Sigmoid colon (tissue), 7 donors: ENCODE results near the gene RASA4B. TPM values are rescaled to one million over a fixed set of nuclear protein-coding genes. Genes with fewer than 3 reads are reported as not detected.
A peak's percentile ranks its signal among the peaks of the same experiment; 100 is the strongest.

Experiments used
- DNase-seq: peaks from one replicate; pipeline ENCODE4 v3.0.0-alpha.2; 2019
- H3K27ac ChIP-seq, 4 donors: fragments of 200-600 bp; sonication (generic); one replicate each; pipeline ENCODE4 v1.5.1; 2016 to 2019; ENCODE audit warnings: mild to moderate bottlenecking in 1 of 4
- H3K27me3 ChIP-seq, 3 donors: fragments of 200-600 bp; sonication (generic); one replicate each; pipeline ENCODE4 v1.5.1; 2019; ENCODE audit warnings: mild to moderate bottlenecking in 1 of 3
- H3K36me3 ChIP-seq, 4 donors: fragments of 200-600 bp; sonication (generic); one replicate each; pipeline ENCODE4 v1.5.1; 2016 to 2019
- H3K4me1 ChIP-seq, 4 donors: fragments of 200-600 bp; sonication (generic); one replicate each; pipeline ENCODE4 v1.5.1; 2017 to 2019
- H3K4me3 ChIP-seq, 4 donors: fragments of 200-600 bp; sonication (generic); one replicate each; pipeline ENCODE4 v1.5.1; 2017 to 2019; ENCODE audit warnings: mild to moderate bottlenecking in 2 of 4, moderate library complexity in 1 of 4
- H3K9me3 ChIP-seq, 4 donors: fragments of 200-600 bp in 3 of 4; sonication (generic) in 3 of 4; one replicate each; pipeline versions ENCODE4 v1.5.1 to v1.6.1; 2013 to 2019
- EP300 ChIP-seq, 4 donors: sonication (generic); formaldehyde crosslinking; IDR thresholded peaks; one replicate each; pipeline ENCODE4 v1.6.1; 2017; ENCODE audit warnings: antibody characterized with exemption in 4 of 4
- POLR2A ChIP-seq, 2 donors: fragments of 450-650 bp; IDR thresholded peaks; one replicate each; pipeline ENCODE4 v1.6.1; 2016; ENCODE audit warnings: antibody characterized with exemption in 2 of 2, mild to moderate bottlenecking in 2 of 2, moderate library complexity in 2 of 2
- POLR2AphosphoS5 ChIP-seq, 4 donors: sonication (generic); formaldehyde crosslinking; IDR thresholded peaks; one replicate each; pipeline ENCODE4 v1.6.1; 2017; ENCODE audit warnings: antibody characterized with exemption in 4 of 4
- WGBS, 2 donors: extraction: QIAGEN DNeasy Blood & Tissue Kit; methylation state at CpG; one replicate each; pipeline ENCODE4 v1.1.7; 2013; 5-methylcytosine and 5-hydroxymethylcytosine counted together
- intact Hi-C: fragments of 100-400 bp; cut with DNase I; formaldehyde crosslinking; loops from one replicate; pipeline ENCODE4 v1.15.1; 2023
- polyA plus RNA-seq, 3 donors: library from polyadenylated mRNA; stranded (reverse); fragments of 200-250 nt; gene quantifications; one replicate each; pipeline ENCODE4 v1.2.3, GENCODE V29; 2013
- total RNA-seq, 4 donors: library from RNA; depleted of rRNA; stranded (reverse); fragments of >200 nt; gene quantifications; one replicate each; pipeline ENCODE4 v1.1.0, GENCODE V29; 2016
- TF ChIP-seq, protein P1 (sequence below), 4 experiments: fragments of 450-650 bp in 3 of 4; fragments of 200-600 bp in 1 of 4; IDR thresholded peaks; one replicate each; pipeline ENCODE4 v1.5.1; 2016 to 2019; ENCODE audit warnings: antibody characterized with exemption in 4 of 4, mild to moderate bottlenecking in 3 of 4, moderate library complexity in 2 of 4
- donor health status: healthy with polysubstance abuse.
- donor health status: Bipolar disorder and iron deficiency.
- donor health status: healthy.

RASA4B gene
- total and polyA plus RNA-seq, 7 donors, result 2.5 to 39.1 (median 16.6) TPM

- intact Hi-C loops, result no loop called here
- H3K27ac ChIP-seq, result no peak overlapping the region
- peaks cover 0 to 19% (median 14%) of the 10 kb centered on the region in 4 donors for H3K4me1 ChIP-seq
- no peaks in the 10 kb centered on the region for H3K27me3 ChIP-seq
- H3K9me3 ChIP-seq, result no peaks in the 10 kb centered on the region
- peak; percentile 68 for DNase-seq
- H3K36me3 ChIP-seq, result peaks cover 0 to 42% (median 12%) of the 10 kb centered on the region in 4 donors
- H3K4me3 ChIP-seq, result no peak overlapping the region
- TF ChIP-seq, protein P1, sequence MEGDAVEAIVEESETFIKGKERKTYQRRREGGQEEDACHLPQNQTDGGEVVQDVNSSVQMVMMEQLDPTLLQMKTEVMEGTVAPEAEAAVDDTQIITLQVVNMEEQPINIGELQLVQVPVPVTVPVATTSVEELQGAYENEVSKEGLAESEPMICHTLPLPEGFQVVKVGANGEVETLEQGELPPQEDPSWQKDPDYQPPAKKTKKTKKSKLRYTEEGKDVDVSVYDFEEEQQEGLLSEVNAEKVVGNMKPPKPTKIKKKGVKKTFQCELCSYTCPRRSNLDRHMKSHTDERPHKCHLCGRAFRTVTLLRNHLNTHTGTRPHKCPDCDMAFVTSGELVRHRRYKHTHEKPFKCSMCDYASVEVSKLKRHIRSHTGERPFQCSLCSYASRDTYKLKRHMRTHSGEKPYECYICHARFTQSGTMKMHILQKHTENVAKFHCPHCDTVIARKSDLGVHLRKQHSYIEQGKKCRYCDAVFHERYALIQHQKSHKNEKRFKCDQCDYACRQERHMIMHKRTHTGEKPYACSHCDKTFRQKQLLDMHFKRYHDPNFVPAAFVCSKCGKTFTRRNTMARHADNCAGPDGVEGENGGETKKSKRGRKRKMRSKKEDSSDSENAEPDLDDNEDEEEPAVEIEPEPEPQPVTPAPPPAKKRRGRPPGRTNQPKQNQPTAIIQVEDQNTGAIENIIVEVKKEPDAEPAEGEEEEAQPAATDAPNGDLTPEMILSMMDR (IDR thresholded peaks at IDR 0.05), result no peak
- TF ChIP-seq EP300 (IDR thresholded peaks at IDR 0.05), result no peak
- no peak for TF ChIP-seq POLR2A (IDR thresholded peaks at IDR 0.05)
- WGBS, 2 donors, result 89 to 92% methylated on average over 40 of the region's 40 CpGs
Measured at GRCh38 chr7:102468478-102469350, 48.9 kb downstream of the RASA4B start.

DNA sequence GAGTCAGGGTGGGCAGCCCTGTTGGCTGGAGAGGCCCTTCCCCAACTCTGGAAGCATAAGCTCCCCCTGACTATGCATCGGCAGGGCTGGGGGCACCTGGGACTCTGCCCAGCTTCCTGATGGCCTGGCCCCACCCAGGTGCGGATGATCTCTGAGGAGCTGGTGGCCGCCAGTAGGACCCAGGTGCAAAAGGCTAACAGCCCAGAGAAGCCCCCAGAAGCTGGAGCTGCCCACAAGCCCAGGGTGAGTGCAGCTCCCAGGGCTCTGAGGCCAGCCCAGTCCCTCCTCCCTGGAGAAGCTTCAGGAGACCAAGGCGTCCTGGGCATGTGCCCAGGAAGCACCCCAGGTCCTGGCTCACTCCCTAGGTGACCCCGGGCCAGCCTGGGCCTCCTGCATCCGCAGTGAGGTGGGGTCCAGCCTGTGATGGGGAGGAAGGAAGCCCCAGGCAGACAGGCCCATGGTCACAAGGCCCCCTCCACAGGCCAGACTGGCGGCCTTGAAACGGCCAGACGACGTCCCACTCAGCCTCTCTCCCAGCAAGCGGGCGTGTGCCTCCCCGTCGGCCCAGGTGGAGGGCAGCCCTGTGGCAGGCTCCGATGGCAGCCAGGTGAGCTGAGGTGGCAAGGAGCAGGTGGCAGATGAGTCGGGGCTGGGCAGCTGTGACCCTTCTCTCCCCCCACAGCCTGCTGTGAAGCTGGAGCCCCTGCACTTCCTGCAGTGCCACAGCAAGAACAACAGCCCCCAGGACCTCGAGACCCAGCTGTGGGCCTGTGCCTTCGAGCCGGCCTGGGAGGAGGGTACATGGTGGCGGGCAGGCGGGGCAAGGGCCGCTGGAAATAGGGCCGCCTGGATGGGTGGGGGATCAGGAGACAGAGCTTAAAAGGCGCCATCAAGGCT lies 49.7 kb downstream of the RASA4B start:
- intact Hi-C loops, result no loop called here
- Histone ChIP-seq H3K27ac (no peak overlapping the region), H3K4me3 (no peak overlapping the region), H3K9me3 (no peaks in the 10 kb centered on the region), H3K4me1 (peaks cover 0 to 23% (median 19%) of the 10 kb centered on the region in 4 donors), H3K27me3 (no peaks in the 10 kb centered on the region), H3K36me3 (peaks cover 0 to 34% (median 6%) of the 10 kb centered on the region in 4 donors)
- WGBS, 2 donors, result 88 to 92% methylated on average over 24 of the region's 24 CpGs
- TF ChIP-seq POLR2A (IDR thresholded peaks at IDR 0.05) (no peak), EP300 (IDR thresholded peaks at IDR 0.05) (no peak), POLR2AphosphoS5 (IDR thresholded peaks at IDR 0.05) (no peak)
- TF ChIP-seq, protein P1 (IDR thresholded peaks at IDR 0.05), result no peak
- DNase-seq, result peak; percentile 63

- WGBS, 2 donors, result 97% methylated on average over 7 of the region's 7 CpGs
- intact Hi-C loops, result no loop called here
- no peak for DNase-seq
- Histone ChIP-seq H3K27me3 (no peaks in the 10 kb centered on the region), H3K27ac (no peak overlapping the region), H3K4me1 (peaks cover 0 to 23% (median 19%) of the 10 kb centered on the region in 4 donors), H3K4me3 (peak overlapping the region in 2 of 4 donors; percentile 72 to 93), H3K9me3 (no peaks in the 10 kb centered on the region), H3K36me3 (peaks cover 0 to 23% (median 3%) of the 10 kb centered on the region in 4 donors)
- TF ChIP-seq, protein P1 (IDR thresholded peaks at IDR 0.05), result no peak
- TF ChIP-seq POLR2AphosphoS5 (IDR thresholded peaks at IDR 0.05), result no peak
- no peak for TF ChIP-seq EP300 (IDR thresholded peaks at IDR 0.05)
Measured at GRCh38 chr7:102466097-102466496, 51.5 kb downstream of the RASA4B start.

GRCh38 chr7:102464577-102465280 lies 52.8 kb downstream of the RASA4B start, which contains the start of the genes ALKBH4 and LRWD1:
Gene ALKBH4, minus strand, starts transcription at chr7:102464863. Its CDS starts 27 bp downstream, at chr7:102464836.
Gene LRWD1, plus strand, starts transcription at chr7:102464984. Its CDS starts 97 bp downstream, at chr7:102465081.
- Histone ChIP-seq H3K36me3 (peaks cover 0 to 10% (median 3%) of the 10 kb centered on the region in 4 donors), H3K9me3 (no peaks in the 10 kb centered on the region), H3K4me3 (peak within 1 kb of the TSS; percentile 72 to 99 (median 92)), H3K4me1 (peaks cover 0 to 23% (median 19%) of the 10 kb centered on the region in 4 donors), H3K27ac (peak within 1 kb of the TSS; percentile 73 to 82 (median 78)), H3K27me3 (no peaks in the 10 kb centered on the region)
- intact Hi-C loops, result no loop called here
- 0 to 1% methylated on average over 81 of the region's 81 CpGs for WGBS, 2 donors
- TF ChIP-seq POLR2AphosphoS5 (IDR thresholded peaks at IDR 0.05), result peak; percentile 11 to 79 (median 73)
- TF ChIP-seq POLR2A (IDR thresholded peaks at IDR 0.05), result peak; percentile 13 to 14
- TF ChIP-seq EP300 (IDR thresholded peaks at IDR 0.05), result no peak
- TF ChIP-seq, protein P1 (IDR thresholded peaks at IDR 0.05), result peak in 1 of 4 experiments; percentile 8
- peak; percentile 96 for DNase-seq
